ENCODE measurements around the gene ERC2.

DNA sequence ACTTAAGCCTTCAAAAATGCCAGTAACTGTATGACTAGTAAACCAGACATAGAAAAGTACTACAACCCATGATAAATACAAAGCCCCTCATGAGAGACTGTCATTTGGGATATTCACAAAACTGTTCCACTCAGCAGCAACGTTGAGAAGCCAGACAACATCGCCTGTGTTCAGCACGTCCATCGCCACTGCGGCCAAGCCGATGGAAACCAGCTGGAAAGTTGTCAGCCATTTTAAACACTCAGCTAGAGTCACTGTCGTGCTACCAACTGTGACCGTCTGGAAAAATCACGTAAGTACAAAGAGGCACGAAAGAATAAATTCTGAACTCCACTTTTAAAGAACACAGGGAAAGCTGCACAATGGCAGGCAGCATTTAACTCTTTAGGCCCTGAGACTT, 640.5 kb downstream of the ERC2 start:
- no peak for TF ChIP-seq EZH2 (IDR thresholded peaks at IDR 0.05; ENCODE audit: insufficient read depth, low read length)
- TF ChIP-seq, protein P1, sequence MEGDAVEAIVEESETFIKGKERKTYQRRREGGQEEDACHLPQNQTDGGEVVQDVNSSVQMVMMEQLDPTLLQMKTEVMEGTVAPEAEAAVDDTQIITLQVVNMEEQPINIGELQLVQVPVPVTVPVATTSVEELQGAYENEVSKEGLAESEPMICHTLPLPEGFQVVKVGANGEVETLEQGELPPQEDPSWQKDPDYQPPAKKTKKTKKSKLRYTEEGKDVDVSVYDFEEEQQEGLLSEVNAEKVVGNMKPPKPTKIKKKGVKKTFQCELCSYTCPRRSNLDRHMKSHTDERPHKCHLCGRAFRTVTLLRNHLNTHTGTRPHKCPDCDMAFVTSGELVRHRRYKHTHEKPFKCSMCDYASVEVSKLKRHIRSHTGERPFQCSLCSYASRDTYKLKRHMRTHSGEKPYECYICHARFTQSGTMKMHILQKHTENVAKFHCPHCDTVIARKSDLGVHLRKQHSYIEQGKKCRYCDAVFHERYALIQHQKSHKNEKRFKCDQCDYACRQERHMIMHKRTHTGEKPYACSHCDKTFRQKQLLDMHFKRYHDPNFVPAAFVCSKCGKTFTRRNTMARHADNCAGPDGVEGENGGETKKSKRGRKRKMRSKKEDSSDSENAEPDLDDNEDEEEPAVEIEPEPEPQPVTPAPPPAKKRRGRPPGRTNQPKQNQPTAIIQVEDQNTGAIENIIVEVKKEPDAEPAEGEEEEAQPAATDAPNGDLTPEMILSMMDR (IDR thresholded peaks at IDR 0.05; ENCODE audit: insufficient read depth, low read depth, low read length) = no peak

Data from astrocyte (in vitro differentiated cells and primary cell).